ENCODE results near the gene NOP53. TPM values are rescaled to one million over a fixed set of nuclear protein-coding genes. Genes with fewer than 3 reads are reported as not detected.

The NOP53 gene
- total and polyA plus RNA-seq, 2 of the 4 experiments (the other 2 are of a cell fraction): 59.5 to 83.2 TPM

GRCh38 chr19:47707135-47707925 is 38.0 kb upstream of the NOP53 start:
- peaks cover 4% of the 10 kb centered on the region for H3K9me1 ChIP-seq (ENCODE audit: insufficient read depth, low read length)
- no peak overlapping the region for H3K18ac ChIP-seq (ENCODE audit: low read depth, low read length)
- H2BK15ac ChIP-seq (ENCODE audit: low read depth, low read length): no peak overlapping the region
- dilution Hi-C loops (cut with HindIII; ENCODE audit: low sequenced_read_pairs, unreplicated experiment): no loop called here
- no TSS peak for BruUV-seq (replicated peaks)
- H3K23ac ChIP-seq (ENCODE audit: low read depth, low read length): no peak overlapping the region
- H3K4me1 ChIP-seq (ENCODE audit: control insufficient read depth, insufficient read depth, low read length): peaks cover 5% of the 10 kb centered on the region
- peaks cover 0 to 9% of the 10 kb centered on the region in 2 experiments; a peak in 1 of 4 replicates for H3K79me1 ChIP-seq (ENCODE audit: low read depth in 1 of 2, low read length in 2 of 2)
- no peak overlapping the region for H3K27ac ChIP-seq (ENCODE audit: insufficient read depth, low read length)
- no peak overlapping the region for H3K4me2 ChIP-seq (ENCODE audit: low read depth, low read length)
- H2BK20ac ChIP-seq (ENCODE audit: low read depth, low read length): no peak overlapping the region
- no peak overlapping the region; the same call in 1 of the 2 replicates for H2AK5ac ChIP-seq (ENCODE audit: low read depth, low read length)
- in situ Hi-C loops (cut with MboI; ENCODE audit: low sequenced_read_pairs): loop anchor here (5.0 to 25.0 kb wide), 2 partner anchors 270 to 420 kb away; no protein-coding TSS in a partner anchor
- H3K9ac ChIP-seq (ENCODE audit: low read depth, low read length): no peak overlapping the region
- no peak overlapping the region for H4K91ac ChIP-seq (ENCODE audit: insufficient read depth, low read depth, low read length)
- H2BK120ac ChIP-seq (ENCODE audit: low read depth, low read length): no peak overlapping the region
- peak overlapping the region; percentile 78 for H2AK9ac ChIP-seq (replicated peaks; ENCODE audit: low read depth, low read length, poor library complexity)
- H4K5ac ChIP-seq (ENCODE audit: low read depth, low read length): no peak overlapping the region
- POLR2A ChIA-PET (ENCODE audit: unreplicated experiment): interaction anchor here (0.6 to 0.8 kb wide), 2 partner anchors 12 to 191 kb away, joined by 5 to 9 read pairs; no protein-coding TSS in a partner anchor
- H2BK5ac ChIP-seq (ENCODE audit: low read depth, low read length, poor library complexity, severe bottlenecking): no peak overlapping the region
- WGBS, 2 experiments (ENCODE audit: extremely low coverage in 2 of 2, insufficient read length in 1 of 2): 27% methylated on average over 9 of the region's 22 CpGs; no CpG with 5 or more reads in 1 of the 2 experiments
- no peaks in the 10 kb centered on the region for H3K27me3 ChIP-seq (ENCODE audit: control insufficient read depth, insufficient read depth, low read length)
- H3K56ac ChIP-seq (ENCODE audit: extremely low read depth, insufficient read depth, low read length): no peak overlapping the region
- peaks cover 24% of the 10 kb centered on the region for H4K20me1 ChIP-seq (ENCODE audit: insufficient read depth, low read length)
- H4K8ac ChIP-seq (ENCODE audit: low read depth in 2 of 2, low read length in 2 of 2): peak overlapping the region in 1 of 2 experiments; percentile 38; a peak in 1 of 4 replicates
- CTCF ChIA-PET: interaction anchor here (0.6 to 3.4 kb wide), 5 partner anchors 21 to 529 kb away, joined by 3 to 20 read pairs (median 9); no protein-coding TSS in a partner anchor
- ATAC-seq (ENCODE audit: low read depth): peak; percentile 89
- DNase-seq: peak; percentile 75
- peaks cover 9% of the 10 kb centered on the region; the same call in 1 of the 2 replicates for H3K36me3 ChIP-seq (ENCODE audit: control insufficient read depth, insufficient read depth, low read length)
- H3K9me3 ChIP-seq (ENCODE audit: control insufficient read depth, insufficient read depth, low read length): peaks cover 4% of the 10 kb centered on the region; the same call in 1 of the 2 replicates
- peak overlapping the region; percentile 74 for H2AFZ ChIP-seq (replicated peaks; ENCODE audit: low read length, poor library complexity)
- H3K4me3 ChIP-seq (ENCODE audit: insufficient read depth, low read depth, low read length): no peak overlapping the region
- no peak overlapping the region for H3K14ac ChIP-seq (replicated peaks; ENCODE audit: low read depth, low read length)
- H3K4ac ChIP-seq (ENCODE audit: low read depth, low read length): no peak overlapping the region
- intact Hi-C loops (cut with micrococcal nuclease): loop anchor here (1.0 kb wide), 1 partner anchor 271 kb away; no protein-coding TSS in a partner anchor
- TF ChIP-seq RCOR1 (IDR thresholded peaks at IDR 0.05; ENCODE audit: insufficient replicate concordance, low read length) (no peak), CHD1 (IDR thresholded peaks at IDR 0.05; ENCODE audit: low read depth, low read length) (no peak), BHLHE40 (IDR thresholded peaks at IDR 0.05; ENCODE audit: low read depth, low read length) (no peak), MAFK (IDR thresholded peaks at IDR 0.05; ENCODE audit: low read depth, low read length) (no peak), POLR2A (IDR thresholded peaks at IDR 0.05; ENCODE audit: low read depth, low read length) (0 out of 2 replicates have a peak, but pooled peaks have one; percentile 27), FOS (IDR thresholded peaks at IDR 0.05; ENCODE audit: low read depth, low read length) (no peak), RAD21 (IDR thresholded peaks at IDR 0.05; ENCODE audit: low read length) (peak; percentile 89), RFX5 (IDR thresholded peaks at IDR 0.05; ENCODE audit: low read depth, low read length) (no peak), CEBPB (IDR thresholded peaks at IDR 0.05; ENCODE audit: low read depth, low read length) (no peak), NFE2L2 (IDR thresholded peaks at IDR 0.05; ENCODE audit: low read depth, low read length) (no peak), ELK1 (IDR thresholded peaks at IDR 0.05; ENCODE audit: borderline replicate concordance, low read depth, low read length) (no peak), MXI1 (IDR thresholded peaks at IDR 0.05; ENCODE audit: borderline replicate concordance, low read depth, low read length) (no peak), MAZ (IDR thresholded peaks at IDR 0.05; ENCODE audit: borderline replicate concordance, low read depth, low read length) (peak; percentile 31; the same call in 1 of the 2 replicates)
- TF ChIP-seq, protein P1, sequence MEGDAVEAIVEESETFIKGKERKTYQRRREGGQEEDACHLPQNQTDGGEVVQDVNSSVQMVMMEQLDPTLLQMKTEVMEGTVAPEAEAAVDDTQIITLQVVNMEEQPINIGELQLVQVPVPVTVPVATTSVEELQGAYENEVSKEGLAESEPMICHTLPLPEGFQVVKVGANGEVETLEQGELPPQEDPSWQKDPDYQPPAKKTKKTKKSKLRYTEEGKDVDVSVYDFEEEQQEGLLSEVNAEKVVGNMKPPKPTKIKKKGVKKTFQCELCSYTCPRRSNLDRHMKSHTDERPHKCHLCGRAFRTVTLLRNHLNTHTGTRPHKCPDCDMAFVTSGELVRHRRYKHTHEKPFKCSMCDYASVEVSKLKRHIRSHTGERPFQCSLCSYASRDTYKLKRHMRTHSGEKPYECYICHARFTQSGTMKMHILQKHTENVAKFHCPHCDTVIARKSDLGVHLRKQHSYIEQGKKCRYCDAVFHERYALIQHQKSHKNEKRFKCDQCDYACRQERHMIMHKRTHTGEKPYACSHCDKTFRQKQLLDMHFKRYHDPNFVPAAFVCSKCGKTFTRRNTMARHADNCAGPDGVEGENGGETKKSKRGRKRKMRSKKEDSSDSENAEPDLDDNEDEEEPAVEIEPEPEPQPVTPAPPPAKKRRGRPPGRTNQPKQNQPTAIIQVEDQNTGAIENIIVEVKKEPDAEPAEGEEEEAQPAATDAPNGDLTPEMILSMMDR (conservative IDR thresholded peaks at IDR 0.05; ENCODE audit: low read depth, low read length): peak; percentile 88

All from IMR-90 (cell line).